ENCODE measurements around the gene CPXM2.

The CPXM2 gene

GRCh38 chr10:123869020-123869414, 22.6 kb downstream of the CPXM2 start:
- no peak for FAIRE-seq

DNA sequence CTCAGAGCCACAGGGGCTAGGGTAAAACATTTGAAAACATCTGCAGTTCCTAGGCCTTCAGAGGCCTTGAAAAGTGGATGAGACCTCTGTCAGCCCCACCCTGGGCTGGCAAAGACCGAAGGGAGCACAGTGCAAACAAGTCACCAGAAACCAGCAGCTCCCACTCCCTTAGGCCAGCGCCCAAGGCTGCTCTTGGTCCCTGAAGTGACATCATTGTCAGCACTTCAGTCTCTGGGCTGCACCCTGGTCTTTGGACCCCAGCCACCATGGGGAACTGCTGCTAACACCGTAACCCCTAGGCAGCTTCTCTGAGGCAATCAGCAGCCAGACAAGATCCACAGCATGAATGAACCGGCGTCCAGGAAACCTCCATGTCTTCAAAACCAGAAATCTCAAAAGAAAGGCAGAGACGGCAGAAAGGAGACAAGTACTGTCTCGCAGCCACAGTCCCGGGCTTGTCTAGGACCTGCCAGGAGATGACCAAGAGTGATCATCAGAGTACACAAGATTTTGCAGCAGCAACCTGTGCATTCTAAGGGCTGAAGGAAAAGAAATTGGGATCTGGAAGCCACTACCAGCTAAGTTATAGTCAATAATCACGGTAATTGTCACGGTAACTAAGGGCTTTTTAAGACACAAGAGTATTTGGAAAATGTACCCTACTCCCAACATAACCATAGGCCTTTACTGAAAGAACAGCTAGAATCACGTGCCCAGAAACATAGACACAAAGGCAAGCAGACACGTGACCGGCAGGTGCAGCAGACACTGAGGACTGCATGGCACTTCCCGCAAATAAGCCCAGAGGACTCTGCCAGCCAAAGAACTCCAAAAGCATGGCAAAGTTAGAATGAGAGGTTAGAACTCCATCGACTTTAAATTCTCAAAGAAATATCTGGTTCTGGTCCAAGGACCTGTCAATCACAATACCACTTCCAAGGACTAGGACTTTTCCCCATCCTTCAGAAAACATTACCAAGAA, 23.3 kb downstream of the CPXM2 start:
- no peak for FAIRE-seq

DNA sequence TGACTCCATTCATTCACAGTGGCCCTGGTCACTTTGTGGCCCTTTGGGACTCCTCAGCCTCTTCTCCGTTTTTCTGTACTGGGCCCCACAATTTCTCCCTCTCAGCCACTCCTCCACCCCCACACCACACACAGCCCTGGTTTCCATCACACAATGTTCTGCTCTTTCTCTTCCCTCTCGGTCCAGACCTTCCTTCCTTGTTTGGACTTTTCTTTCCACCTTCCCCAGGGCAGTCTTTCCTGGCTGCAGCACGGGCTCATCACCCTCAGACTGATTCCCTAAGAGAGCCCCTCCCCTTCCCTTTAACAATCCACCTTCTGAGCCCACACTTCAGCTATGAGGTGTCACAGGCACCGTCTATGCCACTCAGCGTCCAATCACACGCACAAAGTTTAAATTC, 25.7 kb downstream of the CPXM2 start:
- no peak for FAIRE-seq

GRCh38 chr10:123865350-123865749, 26.3 kb downstream of the CPXM2 start:
- FAIRE-seq, result no peak

GRCh38 chr10:123864923-123865322, 26.7 kb downstream of the CPXM2 start:
- FAIRE-seq, result no peak

- no peak for FAIRE-seq
Observed at GRCh38 chr10:123863721-123864482, 27.7 kb downstream of the CPXM2 start.

- no peak for FAIRE-seq
Observed at GRCh38 chr10:123863183-123863575, 28.4 kb downstream of the CPXM2 start.

DNA sequence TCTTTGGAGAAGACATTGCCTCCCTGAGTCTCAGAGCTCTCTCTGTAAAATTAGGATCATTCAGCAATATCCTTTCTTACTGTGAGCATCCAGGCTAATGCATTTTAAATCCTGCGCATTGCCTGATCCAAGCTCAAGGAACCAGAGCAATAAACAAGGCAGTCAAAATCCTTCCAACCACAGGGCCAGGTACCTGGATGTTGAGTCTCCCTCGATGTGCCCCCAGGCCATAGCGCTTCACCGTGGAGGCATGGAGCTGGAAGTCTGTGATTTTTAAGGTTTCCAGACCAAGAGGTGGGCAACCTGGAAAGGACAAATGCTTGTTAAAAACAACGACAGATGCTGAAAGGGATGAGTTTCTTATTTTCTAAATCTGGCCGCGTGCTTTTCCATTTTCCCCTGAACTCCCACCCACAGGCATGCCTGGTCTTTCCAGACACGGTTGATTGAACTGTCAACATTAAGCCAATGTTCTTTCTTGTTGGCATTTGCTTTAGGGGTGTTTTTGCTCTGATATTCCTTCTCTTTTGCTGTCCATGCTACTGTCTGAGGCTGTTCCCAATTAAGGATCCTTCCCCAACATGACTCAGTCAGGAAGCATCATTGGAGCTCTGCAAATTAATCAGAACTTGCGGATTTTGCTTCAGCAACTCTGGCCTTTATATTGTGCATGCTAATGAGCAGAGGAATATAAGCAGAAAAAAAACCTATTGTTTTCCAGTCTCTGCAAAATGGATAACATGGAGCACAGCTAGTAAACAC, 29.0 kb downstream of the CPXM2 start:
- FAIRE-seq, result no peak

DNA sequence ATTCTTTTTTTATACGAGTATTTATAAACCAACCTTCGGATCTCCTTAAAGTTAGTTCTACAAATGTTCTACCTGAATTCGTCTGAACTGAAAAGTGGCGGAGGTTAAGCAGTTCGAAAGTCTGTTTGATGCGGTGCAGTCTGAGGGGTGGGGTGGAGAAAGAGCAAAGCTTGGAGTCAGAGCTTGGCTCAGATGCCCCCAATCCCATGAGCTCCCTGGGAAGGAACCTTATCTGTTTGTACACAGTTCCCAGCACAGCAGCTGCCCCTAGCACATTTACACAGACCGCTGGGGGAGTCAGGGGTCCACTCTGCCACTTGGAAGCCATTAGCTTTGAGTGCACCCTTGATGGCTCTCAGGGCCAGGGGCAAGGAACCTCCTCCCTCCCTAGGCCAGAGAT, 30.8 kb downstream of the CPXM2 start:
- FAIRE-seq, result no peak

GRCh38 chr10:123860209-123860608, 31.4 kb downstream of the CPXM2 start:
- FAIRE-seq, result no peak

DNA sequence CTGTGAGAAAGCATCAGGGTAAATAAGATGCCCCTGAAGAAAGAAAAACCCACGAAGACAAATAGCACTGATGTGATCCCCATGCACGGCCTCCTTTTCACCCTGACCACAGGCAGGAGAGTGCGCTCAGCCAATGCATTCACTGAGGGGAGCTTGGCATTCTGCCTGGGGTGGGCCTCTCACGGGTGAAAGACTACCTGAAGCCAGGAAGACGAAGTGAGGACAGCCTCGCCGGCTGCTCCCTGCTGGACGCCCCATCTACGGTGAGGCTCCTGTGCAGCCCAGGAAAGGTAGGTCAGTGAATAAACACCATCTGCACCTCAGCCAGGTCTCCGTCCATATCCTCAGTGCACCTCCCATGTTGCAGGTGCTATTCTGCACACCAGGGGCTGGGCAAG, 32.0 kb downstream of the CPXM2 start:
- FAIRE-seq, result no peak

- FAIRE-seq, result no peak
Observed at GRCh38 chr10:123858907-123859652, 32.5 kb downstream of the CPXM2 start.

DNA sequence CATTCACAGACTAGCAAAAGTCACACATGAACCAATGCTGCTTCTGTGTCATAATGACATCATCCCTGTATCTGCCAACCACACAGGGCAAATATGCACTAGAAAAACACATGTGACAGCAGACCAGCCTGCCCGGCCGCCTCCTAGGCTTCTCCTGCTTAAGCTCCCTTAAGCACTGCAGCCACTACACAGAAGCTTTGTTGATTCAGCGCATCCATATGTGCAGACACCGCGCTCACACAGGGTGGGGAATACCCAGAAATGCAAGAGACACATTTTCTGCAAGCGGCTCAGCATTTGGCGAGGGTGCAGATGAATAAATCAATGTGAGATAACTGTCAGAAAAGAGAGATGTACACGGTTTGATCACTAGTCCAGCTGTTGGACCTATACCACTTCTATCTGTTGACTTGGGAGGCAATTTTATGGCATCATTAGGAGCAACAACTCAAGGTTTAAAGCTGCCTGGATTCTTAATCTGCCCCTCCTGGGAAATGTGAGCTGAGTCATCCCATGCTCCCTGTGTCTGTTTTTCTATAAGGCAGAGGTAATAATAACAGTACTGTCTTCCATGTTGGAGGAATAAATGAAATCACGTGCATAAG, 33.4 kb downstream of the CPXM2 start:
- FAIRE-seq, result no peak

DNA sequence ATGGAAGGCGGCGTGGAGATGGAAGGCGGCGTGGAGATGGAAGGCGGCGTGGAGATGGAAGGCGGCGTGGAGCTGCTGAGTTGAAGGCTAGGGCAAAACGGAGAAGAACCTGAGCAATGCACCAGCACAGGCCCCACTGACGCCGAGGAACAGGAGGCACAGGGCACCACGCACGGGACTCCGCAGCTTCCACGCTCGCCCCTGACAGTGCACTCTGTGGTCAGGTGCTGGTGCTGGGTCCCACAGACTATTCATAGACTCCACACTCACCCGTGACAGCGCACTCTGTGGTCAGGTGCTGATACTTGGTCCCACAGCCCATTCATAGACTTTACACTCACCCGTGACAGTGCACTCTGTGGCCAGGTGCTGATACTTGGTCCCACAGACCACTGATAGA, 34.0 kb downstream of the CPXM2 start:
- FAIRE-seq, result no peak

- FAIRE-seq, result no peak
Observed at GRCh38 chr10:123855008-123855684, 36.5 kb downstream of the CPXM2 start.

GRCh38 chr10:123854498-123854897, 37.1 kb downstream of the CPXM2 start:
- no peak for FAIRE-seq

DNA sequence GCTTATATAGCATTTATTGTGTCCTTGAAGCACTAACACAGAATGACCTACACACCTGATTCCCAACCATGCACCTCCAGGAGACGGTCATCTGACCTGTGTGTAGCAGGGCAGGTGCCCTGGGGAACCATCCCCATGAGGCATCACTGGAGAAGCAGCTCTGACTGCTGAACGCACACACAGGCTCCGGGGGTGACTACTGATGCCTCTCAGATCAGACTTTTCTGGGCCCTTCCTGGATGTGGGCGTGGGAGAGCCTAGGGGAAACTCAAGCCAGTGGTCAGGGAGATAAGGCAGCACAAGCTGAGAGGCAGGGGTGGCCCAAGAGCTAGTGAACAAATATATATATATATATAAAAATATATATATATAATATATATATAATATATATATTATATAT, 37.6 kb downstream of the CPXM2 start:
- no peak for FAIRE-seq

- no peak for FAIRE-seq
Observed at GRCh38 chr10:123852411-123852951, 39.1 kb downstream of the CPXM2 start.

GRCh38 chr10:123848564-123849457, 42.8 kb downstream of the CPXM2 start:
- FAIRE-seq, result no peak
